Endothelial cell (in vitro differentiated cells): Measurements from ENCODE around the gene C16orf92. TPM values are rescaled to one million over a fixed set of nuclear protein-coding genes. Genes with fewer than 3 reads are reported as not detected.

ENCODE experiments used
- DNase-seq: peaks from one replicate; pipeline ENCODE4 v3.0.0; 2021; ENCODE audit warnings: low spot score
- H3K27ac Mint-ChIP-seq: one replicate; pipeline ENCODE4 v1.8.0; 2021; ENCODE audit warnings: mixed read lengths, inconsistent platforms; ENCODE audit not compliant: unreplicated experiment
- H3K27me3 Mint-ChIP-seq: one replicate; pipeline ENCODE4 v1.8.0; 2021; ENCODE audit warnings: mild to moderate bottlenecking, moderate library complexity, mixed read lengths, inconsistent platforms; ENCODE audit not compliant: unreplicated experiment
- H3K36me3 Mint-ChIP-seq: one replicate; pipeline ENCODE4 v1.8.0; 2021; ENCODE audit warnings: mild to moderate bottlenecking, low read depth, mixed read lengths, inconsistent platforms; ENCODE audit not compliant: unreplicated experiment
- H3K4me1 Mint-ChIP-seq: one replicate; pipeline ENCODE4 v1.8.0; 2021; ENCODE audit warnings: mild to moderate bottlenecking, mixed read lengths, inconsistent platforms; ENCODE audit not compliant: unreplicated experiment
- H3K4me3 Mint-ChIP-seq: one replicate; pipeline ENCODE4 v1.8.0; 2021; ENCODE audit warnings: mild to moderate bottlenecking, mixed read lengths, inconsistent platforms; ENCODE audit not compliant: unreplicated experiment
- H3K9me3 Mint-ChIP-seq: one replicate; pipeline ENCODE4 v1.8.0; 2021; ENCODE audit warnings: mixed read lengths, inconsistent platforms; ENCODE audit not compliant: unreplicated experiment
- total RNA-seq: library from RNA; stranded (reverse); fragmentation: NEBNext Ultra II Directional; extraction: Animal tissue kit (Norgen Biotek cat#: 25700); gene quantifications from one replicate; pipeline ENCODE4 v1.2.1, GENCODE V29; 2021; ENCODE audit not compliant: unreplicated experiment
- TF ChIP-seq, protein P1 (sequence below): fragments of 200-600 bp; sonication (generic); IDR thresholded peaks from one replicate; pipeline ENCODE4 v1.5.0; 2021; ENCODE audit warnings: antibody characterized with exemption; ENCODE audit not compliant: unreplicated experiment

The C16orf92 gene
- total RNA-seq, 1 donor from 2014 or later, result not detected

DNA sequence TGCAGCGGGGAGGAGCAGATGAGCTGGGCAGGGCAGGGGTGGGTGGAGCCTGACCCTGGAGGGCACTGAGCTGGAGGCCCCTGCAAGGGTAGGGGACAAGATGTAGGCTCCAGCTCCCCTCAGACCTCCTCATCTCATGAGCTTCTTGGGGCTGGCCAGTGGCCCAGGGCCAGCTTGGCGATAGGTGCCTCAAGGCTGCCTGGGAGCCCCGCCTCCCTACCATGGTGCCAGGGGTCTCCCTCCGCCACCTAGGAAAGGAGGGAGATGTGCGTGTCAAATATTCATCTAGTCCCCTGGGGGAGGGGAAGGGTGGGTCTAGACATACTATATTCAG is 31.5 kb upstream of the C16orf92 start:
- no peak for DNase-seq
- H3K27ac Mint-ChIP-seq, result no peak overlapping the region
- peaks cover 30% of the 10 kb centered on the region for H3K27me3 Mint-ChIP-seq
- H3K9me3 Mint-ChIP-seq, result no peaks in the 10 kb centered on the region
- H3K4me1 Mint-ChIP-seq, result peaks cover 53% of the 10 kb centered on the region
- H3K4me3 Mint-ChIP-seq, result no peak overlapping the region
- TF ChIP-seq, protein P1, sequence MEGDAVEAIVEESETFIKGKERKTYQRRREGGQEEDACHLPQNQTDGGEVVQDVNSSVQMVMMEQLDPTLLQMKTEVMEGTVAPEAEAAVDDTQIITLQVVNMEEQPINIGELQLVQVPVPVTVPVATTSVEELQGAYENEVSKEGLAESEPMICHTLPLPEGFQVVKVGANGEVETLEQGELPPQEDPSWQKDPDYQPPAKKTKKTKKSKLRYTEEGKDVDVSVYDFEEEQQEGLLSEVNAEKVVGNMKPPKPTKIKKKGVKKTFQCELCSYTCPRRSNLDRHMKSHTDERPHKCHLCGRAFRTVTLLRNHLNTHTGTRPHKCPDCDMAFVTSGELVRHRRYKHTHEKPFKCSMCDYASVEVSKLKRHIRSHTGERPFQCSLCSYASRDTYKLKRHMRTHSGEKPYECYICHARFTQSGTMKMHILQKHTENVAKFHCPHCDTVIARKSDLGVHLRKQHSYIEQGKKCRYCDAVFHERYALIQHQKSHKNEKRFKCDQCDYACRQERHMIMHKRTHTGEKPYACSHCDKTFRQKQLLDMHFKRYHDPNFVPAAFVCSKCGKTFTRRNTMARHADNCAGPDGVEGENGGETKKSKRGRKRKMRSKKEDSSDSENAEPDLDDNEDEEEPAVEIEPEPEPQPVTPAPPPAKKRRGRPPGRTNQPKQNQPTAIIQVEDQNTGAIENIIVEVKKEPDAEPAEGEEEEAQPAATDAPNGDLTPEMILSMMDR, result no peak
- H3K36me3 Mint-ChIP-seq, result peaks cover 54% of the 10 kb centered on the region

DNA sequence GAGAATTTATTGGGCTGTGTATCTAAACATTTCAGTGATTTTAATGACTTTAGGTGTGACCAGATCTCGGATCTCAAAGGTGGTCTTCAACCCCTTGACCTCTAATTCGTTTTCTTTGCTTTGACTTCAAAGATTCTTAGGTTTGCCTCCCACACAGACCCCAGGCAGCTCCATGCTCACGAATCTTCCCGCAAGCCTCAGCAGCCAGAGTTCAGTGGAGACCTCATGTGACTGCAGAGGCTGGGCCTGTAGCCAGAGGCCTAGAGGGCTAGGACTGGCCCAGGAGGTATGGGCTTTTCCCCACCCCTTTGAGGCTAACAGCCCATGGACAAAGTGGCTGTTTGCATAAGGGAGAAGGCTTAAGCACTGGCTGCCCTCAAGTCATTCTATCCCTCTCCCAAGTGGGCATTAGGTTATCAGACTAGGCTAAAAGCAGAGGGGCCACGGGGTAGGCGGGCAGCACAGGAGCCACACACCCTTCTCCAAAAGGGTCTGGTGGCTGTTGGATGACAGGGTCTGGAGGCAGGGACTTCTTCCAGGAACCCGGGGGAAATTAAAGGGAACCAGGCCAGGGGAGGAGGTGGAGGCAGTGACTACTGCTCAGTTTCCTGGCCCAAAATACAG is 30.5 kb upstream of the C16orf92 start:
- no peaks in the 10 kb centered on the region for H3K9me3 Mint-ChIP-seq
- peaks cover 35% of the 10 kb centered on the region for H3K27me3 Mint-ChIP-seq
- TF ChIP-seq, protein P1, result no peak
- peak overlapping the region; percentile 86 for H3K27ac Mint-ChIP-seq
- peak overlapping the region; percentile 84 for H3K4me3 Mint-ChIP-seq
- H3K36me3 Mint-ChIP-seq, result peaks cover 55% of the 10 kb centered on the region
- peaks cover 59% of the 10 kb centered on the region for H3K4me1 Mint-ChIP-seq
- DNase-seq, result no peak

DNA sequence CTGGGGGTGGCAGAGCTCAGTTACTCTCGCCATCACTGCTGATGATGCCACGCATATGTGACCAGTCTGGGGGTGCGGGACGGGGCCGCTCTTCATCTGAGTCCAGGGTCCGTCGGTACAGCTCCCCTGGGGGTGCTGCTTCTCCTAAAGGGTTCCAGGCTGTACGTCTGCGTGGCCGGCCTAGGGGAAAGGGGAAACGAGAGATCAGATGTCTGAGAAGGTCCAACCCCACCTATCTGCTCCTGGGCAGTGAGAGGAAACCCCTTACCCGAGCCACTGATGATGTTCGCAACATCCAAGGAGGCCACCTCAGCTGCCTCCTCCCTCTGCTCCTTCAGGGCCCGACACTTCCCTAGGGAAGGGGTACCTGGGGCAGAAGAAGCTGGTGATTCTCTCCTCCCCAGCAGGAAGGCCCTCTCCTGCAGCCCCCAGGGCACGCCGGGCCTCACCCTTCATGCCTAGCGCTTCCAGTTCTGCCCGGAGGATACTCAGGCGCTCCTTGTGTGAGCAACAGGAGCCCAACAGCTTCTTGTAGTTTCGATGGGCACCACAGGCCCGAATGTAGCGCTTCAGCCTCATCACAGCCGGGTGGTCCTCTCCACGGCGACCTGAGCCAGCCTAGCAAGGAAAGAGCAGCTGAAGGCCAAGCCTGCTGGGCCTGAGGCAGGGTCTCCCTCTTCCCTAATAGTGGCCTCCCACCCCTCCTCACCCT is 29.7 kb upstream of the C16orf92 start:
- Mint-ChIP-seq H3K27ac (no peak overlapping the region), H3K36me3 (peaks cover 52% of the 10 kb centered on the region), H3K27me3 (peaks cover 37% of the 10 kb centered on the region), H3K4me3 (no peak overlapping the region), H3K4me1 (peaks cover 56% of the 10 kb centered on the region), H3K9me3 (no peaks in the 10 kb centered on the region)
- TF ChIP-seq, protein P1, result no peak
- DNase-seq, result no peak

DNA sequence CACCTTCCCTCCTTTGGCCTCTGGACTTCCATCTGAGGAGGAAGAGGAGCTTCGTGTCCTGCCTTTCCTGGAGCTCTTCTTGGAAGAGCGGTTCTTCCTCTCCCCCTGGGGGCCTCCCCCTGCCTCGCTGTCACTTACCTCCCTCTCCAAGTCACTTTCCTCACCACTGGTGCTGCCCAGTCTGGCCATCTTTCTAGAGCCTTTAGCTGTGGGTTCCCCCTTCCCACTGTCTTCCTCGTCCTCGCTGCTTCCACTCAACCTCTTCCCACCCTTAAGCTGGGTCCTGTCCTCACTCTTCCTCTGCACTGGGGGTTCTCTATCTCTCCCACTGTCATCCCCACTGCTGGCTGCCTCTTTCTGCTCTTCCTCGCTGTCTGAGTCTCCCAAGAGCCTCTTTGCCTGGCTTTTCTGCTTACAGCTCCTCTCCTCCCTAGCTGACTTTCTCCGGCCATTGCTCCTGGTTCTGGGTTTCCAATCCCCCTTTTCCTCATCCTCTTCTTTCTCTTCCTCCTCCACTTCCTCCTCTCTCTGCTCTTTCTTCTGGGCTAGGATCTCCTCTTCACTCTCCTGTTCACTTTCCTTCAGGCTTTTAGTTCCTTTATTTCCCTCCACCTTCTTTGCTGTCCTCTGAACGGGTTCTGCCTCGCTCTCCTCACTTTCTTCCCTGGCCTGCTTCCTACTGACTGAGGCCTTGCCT is 28.9 kb upstream of the C16orf92 start:
- H3K4me1 Mint-ChIP-seq, result peaks cover 57% of the 10 kb centered on the region
- H3K27me3 Mint-ChIP-seq, result peaks cover 39% of the 10 kb centered on the region
- peak overlapping the region; percentile 96 for H3K4me3 Mint-ChIP-seq
- peaks cover 52% of the 10 kb centered on the region for H3K36me3 Mint-ChIP-seq
- H3K27ac Mint-ChIP-seq, result peak overlapping the region; percentile 81
- DNase-seq, result no peak
- H3K9me3 Mint-ChIP-seq, result no peaks in the 10 kb centered on the region
- TF ChIP-seq, protein P1, result no peak
